Measurements from ENCODE around the gene GPR107. TPM values are rescaled to one million over a fixed set of nuclear protein-coding genes. Genes with fewer than 3 reads are reported as not detected.

Gene GPR107
- total RNA-seq, 1 experiment from 2014 or later = 33.2 TPM

DNA sequence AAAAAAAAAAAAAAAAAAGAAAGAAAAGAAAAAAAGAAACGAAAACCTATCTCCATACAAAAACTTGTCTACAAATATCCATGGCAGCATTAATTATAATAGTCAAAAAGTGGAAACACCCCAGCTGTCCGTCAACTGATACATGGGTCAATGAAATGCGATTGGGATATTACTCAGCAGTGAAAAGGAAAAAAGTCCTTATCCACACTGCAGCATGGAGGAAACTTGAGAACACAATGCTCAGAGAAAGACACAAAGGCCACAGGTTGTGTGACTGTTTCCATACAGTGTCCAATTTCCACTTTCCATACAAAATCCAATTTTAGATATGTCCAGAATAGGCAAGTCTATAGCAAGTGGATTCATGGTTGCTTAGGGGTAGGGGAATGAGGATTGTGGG lies 94.2 kb downstream of the GPR107 start (continued):
- TF ChIP-seq JUN (CRISPR knock-in tag; IDR thresholded peaks at IDR 0.05) = no peak
- no peak for TF ChIP-seq NR3C1 (CRISPR knock-in tag; conservative IDR thresholded peaks at IDR 0.05; ENCODE audit: low read depth)
- TF ChIP-seq ZBTB21 (CRISPR knock-in tag; IDR thresholded peaks at IDR 0.05; ENCODE audit: borderline replicate concordance) = no peak

DNA sequence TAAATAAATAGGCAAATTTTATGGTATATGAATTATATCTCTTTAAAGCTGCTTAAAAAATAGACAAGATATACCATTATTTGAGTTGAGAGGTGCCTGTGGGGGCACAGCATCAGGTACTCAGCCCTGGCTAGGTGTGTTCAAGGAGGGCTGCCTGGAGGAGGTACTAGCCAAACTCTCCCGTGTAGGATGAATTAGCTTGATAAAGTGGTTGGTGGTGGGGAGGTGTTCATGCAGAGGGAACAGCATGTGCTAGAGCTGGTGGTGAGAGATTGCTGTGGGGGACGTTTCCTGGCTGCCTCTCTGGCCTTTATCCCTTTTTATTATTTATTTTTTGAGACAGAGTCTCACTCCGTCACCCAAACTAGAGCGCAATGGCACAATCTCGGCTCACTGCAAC lies 95.3 kb downstream of the GPR107 start:
- CTCF ChIA-PET = interaction anchor here (0.7 kb wide), 1 partner anchor 96 kb away, joined by 3 read pairs; no protein-coding TSS in a partner anchor
- Mint-ChIP-seq H3K4me3 (no peak overlapping the region), H3K27ac (no peak overlapping the region), H3K27me3 (ENCODE audit: low read depth) (no peaks in the 10 kb centered on the region), H3K4me1 (peaks cover 10% of the 10 kb centered on the region), H3K9me3 (peaks cover 4% of the 10 kb centered on the region; the same call in 1 of the 2 replicates), H3K36me3 (no peaks in the 10 kb centered on the region)
- POLR2A ChIA-PET = no interaction called here
- no peak for DNase-seq (ENCODE audit: low spot score)
- TF ChIP-seq, protein P1, sequence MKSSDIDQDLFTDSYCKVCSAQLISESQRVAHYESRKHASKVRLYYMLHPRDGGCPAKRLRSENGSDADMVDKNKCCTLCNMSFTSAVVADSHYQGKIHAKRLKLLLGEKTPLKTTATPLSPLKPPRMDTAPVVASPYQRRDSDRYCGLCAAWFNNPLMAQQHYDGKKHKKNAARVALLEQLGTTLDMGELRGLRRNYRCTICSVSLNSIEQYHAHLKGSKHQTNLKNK (CRISPR knock-in tag; IDR thresholded peaks at IDR 0.05) = no peak
- TF ChIP-seq TEAD4 (CRISPR knock-in tag; IDR thresholded peaks at IDR 0.05) = no peak
- no peak for TF ChIP-seq ZNF219 (CRISPR knock-in tag; IDR thresholded peaks at IDR 0.05; ENCODE audit: borderline replicate concordance)
- TF ChIP-seq SMAD4 (CRISPR knock-in tag; IDR thresholded peaks at IDR 0.05) = no peak
- TF ChIP-seq, protein P2, sequence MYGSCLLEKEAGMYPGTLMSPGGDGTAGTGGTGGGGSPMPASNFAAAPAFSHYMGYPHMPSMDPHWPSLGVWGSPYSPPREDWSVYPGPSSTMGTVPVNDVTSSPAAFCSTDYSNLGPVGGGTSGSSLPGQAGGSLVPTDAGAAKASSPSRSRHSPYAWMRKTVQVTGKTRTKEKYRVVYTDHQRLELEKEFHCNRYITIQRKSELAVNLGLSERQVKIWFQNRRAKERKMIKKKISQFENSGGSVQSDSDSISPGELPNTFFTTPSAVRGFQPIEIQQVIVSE (CRISPR knock-in tag; IDR thresholded peaks at IDR 0.05; ENCODE audit: borderline replicate concordance) = no peak
- no peak for TF ChIP-seq SP1 (CRISPR knock-in tag; conservative IDR thresholded peaks at IDR 0.05)
- no peak for TF ChIP-seq HMGA2 (CRISPR knock-in tag; IDR thresholded peaks at IDR 0.05)
- TF ChIP-seq, protein P3, sequence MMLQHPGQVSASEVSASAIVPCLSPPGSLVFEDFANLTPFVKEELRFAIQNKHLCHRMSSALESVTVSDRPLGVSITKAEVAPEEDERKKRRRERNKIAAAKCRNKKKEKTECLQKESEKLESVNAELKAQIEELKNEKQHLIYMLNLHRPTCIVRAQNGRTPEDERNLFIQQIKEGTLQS (CRISPR knock-in tag; conservative IDR thresholded peaks at IDR 0.05) = no peak
- TF ChIP-seq, protein P4, sequence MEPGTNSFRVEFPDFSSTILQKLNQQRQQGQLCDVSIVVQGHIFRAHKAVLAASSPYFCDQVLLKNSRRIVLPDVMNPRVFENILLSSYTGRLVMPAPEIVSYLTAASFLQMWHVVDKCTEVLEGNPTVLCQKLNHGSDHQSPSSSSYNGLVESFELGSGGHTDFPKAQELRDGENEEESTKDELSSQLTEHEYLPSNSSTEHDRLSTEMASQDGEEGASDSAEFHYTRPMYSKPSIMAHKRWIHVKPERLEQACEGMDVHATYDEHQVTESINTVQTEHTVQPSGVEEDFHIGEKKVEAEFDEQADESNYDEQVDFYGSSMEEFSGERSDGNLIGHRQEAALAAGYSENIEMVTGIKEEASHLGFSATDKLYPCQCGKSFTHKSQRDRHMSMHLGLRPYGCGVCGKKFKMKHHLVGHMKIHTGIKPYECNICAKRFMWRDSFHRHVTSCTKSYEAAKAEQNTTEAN (CRISPR knock-in tag; IDR thresholded peaks at IDR 0.05) = no peak
- no peak for TF ChIP-seq TEAD1 (CRISPR knock-in tag; IDR thresholded peaks at IDR 0.05)
- TF ChIP-seq OVOL2 (CRISPR knock-in tag; IDR thresholded peaks at IDR 0.05; ENCODE audit: borderline replicate concordance) = no peak
- ATAC-seq = no peak

DNA sequence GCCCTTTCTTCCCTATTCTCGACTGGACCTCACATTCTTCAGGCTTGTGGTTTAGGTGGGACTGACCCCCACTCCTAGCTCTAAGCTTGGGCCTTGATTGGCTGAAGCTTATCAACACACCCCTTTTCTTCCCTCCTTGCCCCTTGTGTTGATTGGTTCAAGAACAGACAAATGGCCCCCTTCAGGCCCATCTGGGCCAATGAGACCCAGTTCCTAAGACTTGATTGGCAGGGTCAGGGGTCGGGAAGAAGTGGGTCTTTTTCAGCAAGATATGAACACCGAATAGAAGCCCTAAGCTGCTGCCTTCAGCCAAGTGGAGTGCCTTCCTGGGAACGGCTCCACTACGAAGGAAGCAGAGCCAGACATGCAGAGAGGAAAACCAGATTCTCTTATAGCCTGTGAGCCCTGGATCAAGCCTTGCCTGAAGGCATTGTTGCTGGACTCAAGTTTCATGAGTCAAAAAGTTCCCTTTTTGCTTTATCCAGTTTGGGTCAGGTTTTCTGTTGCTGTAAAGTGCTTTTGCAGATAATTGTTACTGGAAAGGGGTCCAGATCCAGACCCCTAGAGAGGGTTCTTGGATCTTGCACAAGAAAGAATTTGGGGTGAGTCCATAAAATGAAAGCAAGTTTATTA lies 96.1 kb downstream of the GPR107 start:
- Mint-ChIP-seq H3K27ac (no peak overlapping the region), H3K4me3 (no peak overlapping the region), H3K9me3 (peaks cover 4% of the 10 kb centered on the region; the same call in 1 of the 2 replicates), H3K36me3 (no peaks in the 10 kb centered on the region), H3K4me1 (peaks cover 13% of the 10 kb centered on the region), H3K27me3 (ENCODE audit: low read depth) (no peaks in the 10 kb centered on the region)
- no peak for DNase-seq (ENCODE audit: low spot score)
- ChIA-PET CTCF (interaction anchor here (0.7 kb wide), 1 partner anchor 95 kb away, joined by 3 read pairs; no protein-coding TSS in a partner anchor), POLR2A (interaction anchor here (0.6 kb wide), 1 partner anchor 60 kb away, joined by 8 read pairs; no protein-coding TSS in a partner anchor)
- TF ChIP-seq, protein P5, sequence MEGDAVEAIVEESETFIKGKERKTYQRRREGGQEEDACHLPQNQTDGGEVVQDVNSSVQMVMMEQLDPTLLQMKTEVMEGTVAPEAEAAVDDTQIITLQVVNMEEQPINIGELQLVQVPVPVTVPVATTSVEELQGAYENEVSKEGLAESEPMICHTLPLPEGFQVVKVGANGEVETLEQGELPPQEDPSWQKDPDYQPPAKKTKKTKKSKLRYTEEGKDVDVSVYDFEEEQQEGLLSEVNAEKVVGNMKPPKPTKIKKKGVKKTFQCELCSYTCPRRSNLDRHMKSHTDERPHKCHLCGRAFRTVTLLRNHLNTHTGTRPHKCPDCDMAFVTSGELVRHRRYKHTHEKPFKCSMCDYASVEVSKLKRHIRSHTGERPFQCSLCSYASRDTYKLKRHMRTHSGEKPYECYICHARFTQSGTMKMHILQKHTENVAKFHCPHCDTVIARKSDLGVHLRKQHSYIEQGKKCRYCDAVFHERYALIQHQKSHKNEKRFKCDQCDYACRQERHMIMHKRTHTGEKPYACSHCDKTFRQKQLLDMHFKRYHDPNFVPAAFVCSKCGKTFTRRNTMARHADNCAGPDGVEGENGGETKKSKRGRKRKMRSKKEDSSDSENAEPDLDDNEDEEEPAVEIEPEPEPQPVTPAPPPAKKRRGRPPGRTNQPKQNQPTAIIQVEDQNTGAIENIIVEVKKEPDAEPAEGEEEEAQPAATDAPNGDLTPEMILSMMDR (IDR thresholded peaks at IDR 0.05) = no peak
- TF ChIP-seq NFYB (CRISPR knock-in tag; conservative IDR thresholded peaks at IDR 0.05; ENCODE audit: low read depth) = peak; percentile 51
- TF ChIP-seq PRRX2 (CRISPR knock-in tag; IDR thresholded peaks at IDR 0.05) = no peak
- no peak for TF ChIP-seq ZNF263 (CRISPR knock-in tag; IDR thresholded peaks at IDR 0.05; ENCODE audit: low read depth)
- peak; percentile 72 for TF ChIP-seq GTF2I (CRISPR knock-in tag; conservative IDR thresholded peaks at IDR 0.05)
- peak; percentile 70 for ATAC-seq

Measured in WTC11 (cell line).